ENCODE results near the gene JPH2. TPM values are rescaled to one million over a fixed set of nuclear protein-coding genes. Genes with fewer than 3 reads are reported as not detected.

JPH2 gene
- total and polyA plus RNA-seq, 2 experiments from 2014 or later: 0.16 to 1.1 TPM

DNA sequence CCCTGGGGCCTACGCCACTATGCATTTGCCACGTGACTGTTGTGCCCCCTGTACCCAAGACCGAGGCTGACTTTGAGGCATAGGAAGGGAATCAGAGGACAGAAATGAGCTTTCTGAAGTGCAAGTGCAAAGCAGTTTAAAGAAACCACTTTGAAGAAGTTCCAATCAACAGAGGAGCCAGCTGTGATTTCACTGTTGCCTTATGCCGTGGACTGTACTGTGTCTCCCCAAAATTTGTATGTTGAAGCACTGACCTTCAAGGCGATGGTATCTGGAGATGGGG is 111.1 kb downstream of the JPH2 start:
- Mint-ChIP-seq H3K27me3 (ENCODE audit: insufficient read depth, low read depth, poor library complexity) (no peaks in the 10 kb centered on the region), H3K9me3 (no peaks in the 10 kb centered on the region), H3K4me3 (no peak overlapping the region), H3K36me3 (ENCODE audit: low read depth) (no peaks in the 10 kb centered on the region), H3K27ac (no peak overlapping the region), H3K4me1 (peaks cover 14% of the 10 kb centered on the region)
- no peaks in the 10 kb centered on the region for H3K79me2 ChIP-seq (replicated peaks; ENCODE audit: insufficient read depth)
- H3K4me1 ChIP-seq (ENCODE audit: insufficient read depth): no peaks in the 10 kb centered on the region
- no peak overlapping the region for H3K27ac ChIP-seq (ENCODE audit: low read depth)
- no peaks in the 10 kb centered on the region for H3K9me2 ChIP-seq (ENCODE audit: insufficient read depth)
- H3K27me3 ChIP-seq (ENCODE audit: insufficient read depth): no peaks in the 10 kb centered on the region
- no peaks in the 10 kb centered on the region for H3K36me3 ChIP-seq (ENCODE audit: insufficient read depth)
- no peak overlapping the region for H3K4me2 ChIP-seq
- DNase-seq (ENCODE audit: low spot score) (no peak), ATAC-seq (no peak)
- H2AFZ ChIP-seq: no peak overlapping the region
- no peak for TF ChIP-seq NANOG (IDR thresholded peaks at IDR 0.05; ENCODE audit: borderline replicate concordance)
- TF ChIP-seq POLR2AphosphoS5 (IDR thresholded peaks at IDR 0.05; ENCODE audit: low read depth): no peak
- TF ChIP-seq, protein P1, sequence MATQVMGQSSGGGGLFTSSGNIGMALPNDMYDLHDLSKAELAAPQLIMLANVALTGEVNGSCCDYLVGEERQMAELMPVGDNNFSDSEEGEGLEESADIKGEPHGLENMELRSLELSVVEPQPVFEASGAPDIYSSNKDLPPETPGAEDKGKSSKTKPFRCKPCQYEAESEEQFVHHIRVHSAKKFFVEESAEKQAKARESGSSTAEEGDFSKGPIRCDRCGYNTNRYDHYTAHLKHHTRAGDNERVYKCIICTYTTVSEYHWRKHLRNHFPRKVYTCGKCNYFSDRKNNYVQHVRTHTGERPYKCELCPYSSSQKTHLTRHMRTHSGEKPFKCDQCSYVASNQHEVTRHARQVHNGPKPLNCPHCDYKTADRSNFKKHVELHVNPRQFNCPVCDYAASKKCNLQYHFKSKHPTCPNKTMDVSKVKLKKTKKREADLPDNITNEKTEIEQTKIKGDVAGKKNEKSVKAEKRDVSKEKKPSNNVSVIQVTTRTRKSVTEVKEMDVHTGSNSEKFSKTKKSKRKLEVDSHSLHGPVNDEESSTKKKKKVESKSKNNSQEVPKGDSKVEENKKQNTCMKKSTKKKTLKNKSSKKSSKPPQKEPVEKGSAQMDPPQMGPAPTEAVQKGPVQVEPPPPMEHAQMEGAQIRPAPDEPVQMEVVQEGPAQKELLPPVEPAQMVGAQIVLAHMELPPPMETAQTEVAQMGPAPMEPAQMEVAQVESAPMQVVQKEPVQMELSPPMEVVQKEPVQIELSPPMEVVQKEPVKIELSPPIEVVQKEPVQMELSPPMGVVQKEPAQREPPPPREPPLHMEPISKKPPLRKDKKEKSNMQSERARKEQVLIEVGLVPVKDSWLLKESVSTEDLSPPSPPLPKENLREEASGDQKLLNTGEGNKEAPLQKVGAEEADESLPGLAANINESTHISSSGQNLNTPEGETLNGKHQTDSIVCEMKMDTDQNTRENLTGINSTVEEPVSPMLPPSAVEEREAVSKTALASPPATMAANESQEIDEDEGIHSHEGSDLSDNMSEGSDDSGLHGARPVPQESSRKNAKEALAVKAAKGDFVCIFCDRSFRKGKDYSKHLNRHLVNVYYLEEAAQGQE (IDR thresholded peaks at IDR 0.05; ENCODE audit: unreplicated experiment): no peak
- TF ChIP-seq ZNF114 (CRISPR knock-in tag; IDR thresholded peaks at IDR 0.05): no peak
- TF ChIP-seq, protein P2, sequence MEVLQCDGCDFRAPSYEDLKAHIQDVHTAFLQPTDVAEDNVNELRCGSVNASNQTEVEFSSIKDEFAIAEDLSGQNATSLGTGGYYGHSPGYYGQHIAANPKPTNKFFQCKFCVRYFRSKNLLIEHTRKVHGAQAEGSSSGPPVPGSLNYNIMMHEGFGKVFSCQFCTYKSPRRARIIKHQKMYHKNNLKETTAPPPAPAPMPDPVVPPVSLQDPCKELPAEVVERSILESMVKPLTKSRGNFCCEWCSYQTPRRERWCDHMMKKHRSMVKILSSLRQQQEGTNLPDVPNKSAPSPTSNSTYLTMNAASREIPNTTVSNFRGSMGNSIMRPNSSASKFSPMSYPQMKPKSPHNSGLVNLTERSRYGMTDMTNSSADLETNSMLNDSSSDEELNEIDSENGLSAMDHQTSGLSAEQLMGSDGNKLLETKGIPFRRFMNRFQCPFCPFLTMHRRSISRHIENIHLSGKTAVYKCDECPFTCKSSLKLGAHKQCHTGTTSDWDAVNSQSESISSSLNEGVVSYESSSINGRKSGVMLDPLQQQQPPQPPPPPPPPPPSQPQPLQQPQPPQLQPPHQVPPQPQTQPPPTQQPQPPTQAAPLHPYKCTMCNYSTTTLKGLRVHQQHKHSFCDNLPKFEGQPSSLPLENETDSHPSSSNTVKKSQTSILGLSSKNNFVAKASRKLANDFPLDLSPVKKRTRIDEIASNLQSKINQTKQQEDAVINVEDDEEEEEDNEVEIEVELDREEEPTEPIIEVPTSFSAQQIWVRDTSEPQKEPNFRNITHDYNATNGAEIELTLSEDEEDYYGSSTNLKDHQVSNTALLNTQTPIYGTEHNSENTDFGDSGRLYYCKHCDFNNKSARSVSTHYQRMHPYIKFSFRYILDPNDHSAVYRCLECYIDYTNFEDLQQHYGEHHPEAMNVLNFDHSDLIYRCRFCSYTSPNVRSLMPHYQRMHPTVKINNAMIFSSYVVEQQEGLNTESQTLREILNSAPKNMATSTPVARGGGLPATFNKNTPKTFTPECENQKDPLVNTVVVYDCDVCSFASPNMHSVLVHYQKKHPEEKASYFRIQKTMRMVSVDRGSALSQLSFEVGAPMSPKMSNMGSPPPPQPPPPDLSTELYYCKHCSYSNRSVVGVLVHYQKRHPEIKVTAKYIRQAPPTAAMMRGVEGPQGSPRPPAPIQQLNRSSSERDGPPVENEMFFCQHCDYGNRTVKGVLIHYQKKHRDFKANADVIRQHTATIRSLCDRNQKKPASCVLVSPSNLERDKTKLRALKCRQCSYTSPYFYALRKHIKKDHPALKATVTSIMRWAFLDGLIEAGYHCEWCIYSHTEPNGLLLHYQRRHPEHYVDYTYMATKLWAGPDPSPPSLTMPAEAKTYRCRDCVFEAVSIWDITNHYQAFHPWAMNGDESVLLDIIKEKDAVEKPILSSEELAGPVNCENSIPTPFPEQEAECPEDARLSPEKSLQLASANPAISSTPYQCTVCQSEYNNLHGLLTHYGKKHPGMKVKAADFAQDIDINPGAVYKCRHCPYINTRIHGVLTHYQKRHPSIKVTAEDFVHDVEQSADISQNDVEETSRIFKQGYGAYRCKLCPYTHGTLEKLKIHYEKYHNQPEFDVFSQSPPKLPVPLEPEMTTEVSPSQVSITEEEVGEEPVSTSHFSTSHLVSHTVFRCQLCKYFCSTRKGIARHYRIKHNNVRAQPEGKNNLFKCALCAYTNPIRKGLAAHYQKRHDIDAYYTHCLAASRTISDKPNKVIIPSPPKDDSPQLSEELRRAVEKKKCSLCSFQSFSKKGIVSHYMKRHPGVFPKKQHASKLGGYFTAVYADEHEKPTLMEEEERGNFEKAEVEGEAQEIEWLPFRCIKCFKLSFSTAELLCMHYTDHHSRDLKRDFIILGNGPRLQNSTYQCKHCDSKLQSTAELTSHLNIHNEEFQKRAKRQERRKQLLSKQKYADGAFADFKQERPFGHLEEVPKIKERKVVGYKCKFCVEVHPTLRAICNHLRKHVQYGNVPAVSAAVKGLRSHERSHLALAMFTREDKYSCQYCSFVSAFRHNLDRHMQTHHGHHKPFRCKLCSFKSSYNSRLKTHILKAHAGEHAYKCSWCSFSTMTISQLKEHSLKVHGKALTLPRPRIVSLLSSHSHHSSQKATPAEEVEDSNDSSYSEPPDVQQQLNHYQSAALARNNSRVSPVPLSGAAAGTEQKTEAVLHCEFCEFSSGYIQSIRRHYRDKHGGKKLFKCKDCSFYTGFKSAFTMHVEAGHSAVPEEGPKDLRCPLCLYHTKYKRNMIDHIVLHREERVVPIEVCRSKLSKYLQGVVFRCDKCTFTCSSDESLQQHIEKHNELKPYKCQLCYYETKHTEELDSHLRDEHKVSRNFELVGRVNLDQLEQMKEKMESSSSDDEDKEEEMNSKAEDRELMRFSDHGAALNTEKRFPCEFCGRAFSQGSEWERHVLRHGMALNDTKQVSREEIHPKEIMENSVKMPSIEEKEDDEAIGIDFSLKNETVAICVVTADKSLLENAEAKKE (CRISPR knock-in tag; IDR thresholded peaks at IDR 0.05): no peak
- no peak for TF ChIP-seq JUNB (IDR thresholded peaks at IDR 0.05; ENCODE audit: unreplicated experiment)
- no peak for TF ChIP-seq EZH2 (IDR thresholded peaks at IDR 0.05; ENCODE audit: low read depth, unreplicated experiment)
- TF ChIP-seq, protein P3, sequence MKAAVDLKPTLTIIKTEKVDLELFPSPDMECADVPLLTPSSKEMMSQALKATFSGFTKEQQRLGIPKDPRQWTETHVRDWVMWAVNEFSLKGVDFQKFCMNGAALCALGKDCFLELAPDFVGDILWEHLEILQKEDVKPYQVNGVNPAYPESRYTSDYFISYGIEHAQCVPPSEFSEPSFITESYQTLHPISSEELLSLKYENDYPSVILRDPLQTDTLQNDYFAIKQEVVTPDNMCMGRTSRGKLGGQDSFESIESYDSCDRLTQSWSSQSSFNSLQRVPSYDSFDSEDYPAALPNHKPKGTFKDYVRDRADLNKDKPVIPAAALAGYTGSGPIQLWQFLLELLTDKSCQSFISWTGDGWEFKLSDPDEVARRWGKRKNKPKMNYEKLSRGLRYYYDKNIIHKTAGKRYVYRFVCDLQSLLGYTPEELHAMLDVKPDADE (IDR thresholded peaks at IDR 0.05): no peak
- no peak for TF ChIP-seq ZNF331 (CRISPR knock-in tag; IDR thresholded peaks at IDR 0.05; ENCODE audit: low read depth)
- TF ChIP-seq STAT1 (IDR thresholded peaks at IDR 0.05; ENCODE audit: unreplicated experiment): no peak
- no peak for TF ChIP-seq EZH2phosphoT487 (IDR thresholded peaks at IDR 0.05; ENCODE audit: unreplicated experiment)
- no peak for TF ChIP-seq CREB1 (CRISPR knock-in tag; IDR thresholded peaks at IDR 0.05; ENCODE audit: low read depth)
- TF ChIP-seq, protein P4, sequence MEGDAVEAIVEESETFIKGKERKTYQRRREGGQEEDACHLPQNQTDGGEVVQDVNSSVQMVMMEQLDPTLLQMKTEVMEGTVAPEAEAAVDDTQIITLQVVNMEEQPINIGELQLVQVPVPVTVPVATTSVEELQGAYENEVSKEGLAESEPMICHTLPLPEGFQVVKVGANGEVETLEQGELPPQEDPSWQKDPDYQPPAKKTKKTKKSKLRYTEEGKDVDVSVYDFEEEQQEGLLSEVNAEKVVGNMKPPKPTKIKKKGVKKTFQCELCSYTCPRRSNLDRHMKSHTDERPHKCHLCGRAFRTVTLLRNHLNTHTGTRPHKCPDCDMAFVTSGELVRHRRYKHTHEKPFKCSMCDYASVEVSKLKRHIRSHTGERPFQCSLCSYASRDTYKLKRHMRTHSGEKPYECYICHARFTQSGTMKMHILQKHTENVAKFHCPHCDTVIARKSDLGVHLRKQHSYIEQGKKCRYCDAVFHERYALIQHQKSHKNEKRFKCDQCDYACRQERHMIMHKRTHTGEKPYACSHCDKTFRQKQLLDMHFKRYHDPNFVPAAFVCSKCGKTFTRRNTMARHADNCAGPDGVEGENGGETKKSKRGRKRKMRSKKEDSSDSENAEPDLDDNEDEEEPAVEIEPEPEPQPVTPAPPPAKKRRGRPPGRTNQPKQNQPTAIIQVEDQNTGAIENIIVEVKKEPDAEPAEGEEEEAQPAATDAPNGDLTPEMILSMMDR (conservative IDR thresholded peaks at IDR 0.05; ENCODE audit: low read depth in 2 of 2): no peak
- H3F3A ChIP-seq (replicated peaks; ENCODE audit: low read depth): no peaks in the 10 kb centered on the region
- no peak overlapping the region for H3K4me3 ChIP-seq
- H4K20me1 ChIP-seq (replicated peaks; ENCODE audit: insufficient read depth): no peaks in the 10 kb centered on the region

Measured in GM23338 (cell line).